ENCODE data around the gene NINJ2.
"Not testable (repeated sequence)": the region's sequence is repeated elsewhere in the genome, so short reads cannot be mapped to it uniquely, and the experiment has no call there.

Gene NINJ2

GRCh38 chr12:581746-582145, 81.5 kb downstream of the NINJ2 start:
- DNase-seq, result no peak

GRCh38 chr12:581321-581720, 81.9 kb downstream of the NINJ2 start:
- DNase-seq, result no peak

- DNase-seq, result no peak
Observed at GRCh38 chr12:580813-581212, 82.4 kb downstream of the NINJ2 start.

GRCh38 chr12:579420-580110, 83.7 kb downstream of the NINJ2 start:
- DNase-seq, result no peak

GRCh38 chr12:578748-579419, 84.4 kb downstream of the NINJ2 start:
- DNase-seq, result peak; percentile 74

- not testable (repeated sequence) for DNase-seq
Observed at GRCh38 chr12:577994-578747, 85.1 kb downstream of the NINJ2 start.

GRCh38 chr12:576615-577110, 86.6 kb downstream of the NINJ2 start:
- no peak for DNase-seq

- DNase-seq, result peak; percentile 81
Observed at GRCh38 chr12:575948-576614, 87.2 kb downstream of the NINJ2 start.

- no peak for DNase-seq
Observed at GRCh38 chr12:575129-575502, 88.1 kb downstream of the NINJ2 start.

- no peak for DNase-seq
Observed at GRCh38 chr12:574475-575128, 88.6 kb downstream of the NINJ2 start.

GRCh38 chr12:573232-573631, 90.0 kb downstream of the NINJ2 start:
- no peak for DNase-seq

- no peak for DNase-seq
Observed at GRCh38 chr12:572532-572899, 90.7 kb downstream of the NINJ2 start.

- no peak for DNase-seq
Observed at GRCh38 chr12:571795-572531, 91.3 kb downstream of the NINJ2 start.

GRCh38 chr12:570921-571794, 92.1 kb downstream of the NINJ2 start:
- DNase-seq, result peak; percentile 10

- no peak for DNase-seq
Observed at GRCh38 chr12:570435-570920, 92.8 kb downstream of the NINJ2 start.

GRCh38 chr12:569803-570434, 93.3 kb downstream of the NINJ2 start:
- peak; percentile 69 for DNase-seq

GRCh38 chr12:569091-569676, 94.1 kb downstream of the NINJ2 start:
- DNase-seq, result no peak

- DNase-seq, result no peak
Observed at GRCh38 chr12:568486-568885, 94.8 kb downstream of the NINJ2 start.

GRCh38 chr12:565589-566105, 97.6 kb downstream of the NINJ2 start:
- no peak for DNase-seq

- no peak for DNase-seq
Observed at GRCh38 chr12:565161-565560, 98.1 kb downstream of the NINJ2 start.
